ENCODE data around the gene NME4. TPM values are rescaled to one million over a fixed set of nuclear protein-coding genes. Genes with fewer than 3 reads are reported as not detected.

NME4 gene
- total and polyA plus RNA-seq, 10 of the 15 experiments (the other 5 are each of a cell fraction or from before 2014, with no cell fraction given): 11.0 to 235 (median 97.7) TPM

DNA sequence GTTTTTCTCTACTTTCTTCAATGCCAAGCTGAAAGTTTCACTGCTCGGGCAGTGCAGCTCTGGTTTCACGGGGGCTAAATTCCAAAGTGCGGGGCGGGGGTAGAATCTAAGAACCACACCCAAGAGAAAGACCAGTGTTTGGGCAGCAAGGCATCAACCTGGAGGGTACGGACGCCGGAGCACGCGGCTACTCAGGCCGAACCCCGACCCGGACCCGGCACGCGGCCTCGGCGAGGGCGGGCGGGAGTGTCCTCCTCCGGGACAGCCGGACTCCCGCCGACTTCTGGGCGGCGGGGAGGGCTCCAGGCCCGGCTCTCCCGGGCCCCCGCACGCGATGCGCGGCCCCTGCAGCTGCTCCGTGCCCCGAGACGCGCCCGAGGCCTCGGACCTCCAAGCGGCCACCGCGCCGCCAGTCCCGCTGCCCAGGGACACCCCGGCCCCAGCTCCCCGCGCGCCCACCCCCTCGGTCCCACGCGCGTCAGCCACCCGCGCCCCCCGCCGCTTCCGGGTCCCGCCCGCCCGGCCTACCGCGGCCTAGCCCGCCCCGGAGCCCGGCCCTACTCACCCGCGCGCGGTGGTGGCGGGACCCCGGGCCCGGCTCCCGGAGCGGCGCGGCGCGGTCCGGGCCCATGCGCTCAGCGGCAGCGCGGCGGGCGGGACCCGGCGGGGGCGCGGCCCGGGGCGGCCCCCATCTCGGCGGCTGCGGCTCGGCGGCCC, 45.0 kb upstream of the NME4 start (continued):
- TF ChIP-seq, protein P1, sequence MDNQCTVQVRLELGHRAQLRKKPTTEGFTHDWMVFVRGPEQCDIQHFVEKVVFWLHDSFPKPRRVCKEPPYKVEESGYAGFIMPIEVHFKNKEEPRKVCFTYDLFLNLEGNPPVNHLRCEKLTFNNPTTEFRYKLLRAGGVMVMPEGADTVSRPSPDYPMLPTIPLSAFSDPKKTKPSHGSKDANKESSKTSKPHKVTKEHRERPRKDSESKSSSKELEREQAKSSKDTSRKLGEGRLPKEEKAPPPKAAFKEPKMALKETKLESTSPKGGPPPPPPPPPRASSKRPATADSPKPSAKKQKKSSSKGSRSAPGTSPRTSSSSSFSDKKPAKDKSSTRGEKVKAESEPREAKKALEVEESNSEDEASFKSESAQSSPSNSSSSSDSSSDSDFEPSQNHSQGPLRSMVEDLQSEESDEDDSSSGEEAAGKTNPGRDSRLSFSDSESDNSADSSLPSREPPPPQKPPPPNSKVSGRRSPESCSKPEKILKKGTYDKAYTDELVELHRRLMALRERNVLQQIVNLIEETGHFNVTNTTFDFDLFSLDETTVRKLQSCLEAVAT (IDR thresholded peaks at IDR 0.05): no peak
- TF ChIP-seq WRNIP1 (IDR thresholded peaks at IDR 0.05; ENCODE audit: borderline replicate concordance, low read depth, low read length) (no peak), SMAD5 (IDR thresholded peaks at IDR 0.05; ENCODE audit: low read depth) (no peak), SMAD1 (IDR thresholded peaks at IDR 0.05; ENCODE audit: low read depth, partially characterized antibody) (no peak), ZNF24 (IDR thresholded peaks at IDR 0.05) (no peak), HDAC6 (IDR thresholded peaks at IDR 0.05; ENCODE audit: unreplicated experiment) (no peak), RCOR1 (conservative IDR thresholded peaks at IDR 0.05; ENCODE audit: low read depth, low read length) (no peak), MXI1 (IDR thresholded peaks at IDR 0.05; ENCODE audit: low read depth, low read length) (no peak), NRF1 (conservative IDR thresholded peaks at IDR 0.05; ENCODE audit: low read depth, low read length) (no peak), BHLHE40 (IDR thresholded peaks at IDR 0.05; ENCODE audit: borderline replicate concordance in 1 of 2, low read depth in 2 of 2, low read length in 1 of 2) (peak in 1 of 2 experiments; percentile 51; a peak in 1 of 4 replicates), IRF4 (IDR thresholded peaks at IDR 0.05; ENCODE audit: low read depth, low read length) (no peak)
- TF ChIP-seq, protein P2, sequence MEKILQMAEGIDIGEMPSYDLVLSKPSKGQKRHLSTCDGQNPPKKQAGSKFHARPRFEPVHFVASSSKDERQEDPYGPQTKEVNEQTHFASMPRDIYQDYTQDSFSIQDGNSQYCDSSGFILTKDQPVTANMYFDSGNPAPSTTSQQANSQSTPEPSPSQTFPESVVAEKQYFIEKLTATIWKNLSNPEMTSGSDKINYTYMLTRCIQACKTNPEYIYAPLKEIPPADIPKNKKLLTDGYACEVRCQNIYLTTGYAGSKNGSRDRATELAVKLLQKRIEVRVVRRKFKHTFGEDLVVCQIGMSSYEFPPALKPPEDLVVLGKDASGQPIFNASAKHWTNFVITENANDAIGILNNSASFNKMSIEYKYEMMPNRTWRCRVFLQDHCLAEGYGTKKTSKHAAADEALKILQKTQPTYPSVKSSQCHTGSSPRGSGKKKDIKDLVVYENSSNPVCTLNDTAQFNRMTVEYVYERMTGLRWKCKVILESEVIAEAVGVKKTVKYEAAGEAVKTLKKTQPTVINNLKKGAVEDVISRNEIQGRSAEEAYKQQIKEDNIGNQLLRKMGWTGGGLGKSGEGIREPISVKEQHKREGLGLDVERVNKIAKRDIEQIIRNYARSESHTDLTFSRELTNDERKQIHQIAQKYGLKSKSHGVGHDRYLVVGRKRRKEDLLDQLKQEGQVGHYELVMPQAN (conservative IDR thresholded peaks at IDR 0.05): peak; percentile 52
- TF ChIP-seq, protein P3, sequence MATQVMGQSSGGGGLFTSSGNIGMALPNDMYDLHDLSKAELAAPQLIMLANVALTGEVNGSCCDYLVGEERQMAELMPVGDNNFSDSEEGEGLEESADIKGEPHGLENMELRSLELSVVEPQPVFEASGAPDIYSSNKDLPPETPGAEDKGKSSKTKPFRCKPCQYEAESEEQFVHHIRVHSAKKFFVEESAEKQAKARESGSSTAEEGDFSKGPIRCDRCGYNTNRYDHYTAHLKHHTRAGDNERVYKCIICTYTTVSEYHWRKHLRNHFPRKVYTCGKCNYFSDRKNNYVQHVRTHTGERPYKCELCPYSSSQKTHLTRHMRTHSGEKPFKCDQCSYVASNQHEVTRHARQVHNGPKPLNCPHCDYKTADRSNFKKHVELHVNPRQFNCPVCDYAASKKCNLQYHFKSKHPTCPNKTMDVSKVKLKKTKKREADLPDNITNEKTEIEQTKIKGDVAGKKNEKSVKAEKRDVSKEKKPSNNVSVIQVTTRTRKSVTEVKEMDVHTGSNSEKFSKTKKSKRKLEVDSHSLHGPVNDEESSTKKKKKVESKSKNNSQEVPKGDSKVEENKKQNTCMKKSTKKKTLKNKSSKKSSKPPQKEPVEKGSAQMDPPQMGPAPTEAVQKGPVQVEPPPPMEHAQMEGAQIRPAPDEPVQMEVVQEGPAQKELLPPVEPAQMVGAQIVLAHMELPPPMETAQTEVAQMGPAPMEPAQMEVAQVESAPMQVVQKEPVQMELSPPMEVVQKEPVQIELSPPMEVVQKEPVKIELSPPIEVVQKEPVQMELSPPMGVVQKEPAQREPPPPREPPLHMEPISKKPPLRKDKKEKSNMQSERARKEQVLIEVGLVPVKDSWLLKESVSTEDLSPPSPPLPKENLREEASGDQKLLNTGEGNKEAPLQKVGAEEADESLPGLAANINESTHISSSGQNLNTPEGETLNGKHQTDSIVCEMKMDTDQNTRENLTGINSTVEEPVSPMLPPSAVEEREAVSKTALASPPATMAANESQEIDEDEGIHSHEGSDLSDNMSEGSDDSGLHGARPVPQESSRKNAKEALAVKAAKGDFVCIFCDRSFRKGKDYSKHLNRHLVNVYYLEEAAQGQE (IDR thresholded peaks at IDR 0.05; ENCODE audit: low read depth, low read length): no peak
- TF ChIP-seq, protein P4, sequence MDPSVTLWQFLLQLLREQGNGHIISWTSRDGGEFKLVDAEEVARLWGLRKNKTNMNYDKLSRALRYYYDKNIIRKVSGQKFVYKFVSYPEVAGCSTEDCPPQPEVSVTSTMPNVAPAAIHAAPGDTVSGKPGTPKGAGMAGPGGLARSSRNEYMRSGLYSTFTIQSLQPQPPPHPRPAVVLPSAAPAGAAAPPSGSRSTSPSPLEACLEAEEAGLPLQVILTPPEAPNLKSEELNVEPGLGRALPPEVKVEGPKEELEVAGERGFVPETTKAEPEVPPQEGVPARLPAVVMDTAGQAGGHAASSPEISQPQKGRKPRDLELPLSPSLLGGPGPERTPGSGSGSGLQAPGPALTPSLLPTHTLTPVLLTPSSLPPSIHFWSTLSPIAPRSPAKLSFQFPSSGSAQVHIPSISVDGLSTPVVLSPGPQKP (IDR thresholded peaks at IDR 0.05; ENCODE audit: low read depth, low read length): no peak
- TF ChIP-seq, protein P5, sequence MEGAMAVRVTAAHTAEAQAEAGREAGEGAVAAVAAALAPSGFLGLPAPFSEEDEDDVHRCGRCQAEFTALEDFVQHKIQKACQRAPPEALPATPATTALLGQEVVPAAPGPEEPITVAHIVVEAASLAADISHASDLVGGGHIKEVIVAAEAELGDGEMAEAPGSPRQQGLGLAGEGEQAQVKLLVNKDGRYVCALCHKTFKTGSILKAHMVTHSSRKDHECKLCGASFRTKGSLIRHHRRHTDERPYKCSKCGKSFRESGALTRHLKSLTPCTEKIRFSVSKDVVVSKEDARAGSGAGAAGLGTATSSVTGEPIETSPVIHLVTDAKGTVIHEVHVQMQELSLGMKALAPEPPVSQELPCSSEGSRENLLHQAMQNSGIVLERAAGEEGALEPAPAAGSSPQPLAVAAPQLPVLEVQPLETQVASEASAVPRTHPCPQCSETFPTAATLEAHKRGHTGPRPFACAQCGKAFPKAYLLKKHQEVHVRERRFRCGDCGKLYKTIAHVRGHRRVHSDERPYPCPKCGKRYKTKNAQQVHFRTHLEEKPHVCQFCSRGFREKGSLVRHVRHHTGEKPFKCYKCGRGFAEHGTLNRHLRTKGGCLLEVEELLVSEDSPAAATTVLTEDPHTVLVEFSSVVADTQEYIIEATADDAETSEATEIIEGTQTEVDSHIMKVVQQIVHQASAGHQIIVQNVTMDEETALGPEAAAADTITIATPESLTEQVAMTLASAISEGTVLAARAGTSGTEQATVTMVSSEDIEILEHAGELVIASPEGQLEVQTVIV (IDR thresholded peaks at IDR 0.05; ENCODE audit: borderline replicate concordance, partially characterized antibody): no peak
- TF ChIP-seq, protein P6, sequence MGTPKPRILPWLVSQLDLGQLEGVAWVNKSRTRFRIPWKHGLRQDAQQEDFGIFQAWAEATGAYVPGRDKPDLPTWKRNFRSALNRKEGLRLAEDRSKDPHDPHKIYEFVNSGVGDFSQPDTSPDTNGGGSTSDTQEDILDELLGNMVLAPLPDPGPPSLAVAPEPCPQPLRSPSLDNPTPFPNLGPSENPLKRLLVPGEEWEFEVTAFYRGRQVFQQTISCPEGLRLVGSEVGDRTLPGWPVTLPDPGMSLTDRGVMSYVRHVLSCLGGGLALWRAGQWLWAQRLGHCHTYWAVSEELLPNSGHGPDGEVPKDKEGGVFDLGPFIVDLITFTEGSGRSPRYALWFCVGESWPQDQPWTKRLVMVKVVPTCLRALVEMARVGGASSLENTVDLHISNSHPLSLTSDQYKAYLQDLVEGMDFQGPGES (IDR thresholded peaks at IDR 0.05): no peak
